Panc1 (cell line): Measurements from ENCODE around the gene KCNMB2. TPM values are rescaled to one million over a fixed set of nuclear protein-coding genes. Genes with fewer than 3 reads are reported as not detected.

Source experiments
- ATAC-seq: fragments of 200-7000 bp; cut with Tn5 transposase; 2 replicates; pipeline ENCODE4 v1.9.1; 2020; ENCODE audit warnings: mild to moderate bottlenecking, moderate library complexity
- BruUV-seq: library from RNA; stranded (reverse); fragments of 400-500 nt; replicated peaks from 2 replicates; lab custom pipeline; 2021; lab: Mats Ljungman, UMichigan
- CTCF ChIA-PET: fragments of 300-600 bp; sonication (Branson Sonifier 250); formaldehyde crosslinking; loops from one replicate; lab custom pipeline; 2022; ENCODE audit warnings: antibody characterized with exemption; lab: Charles Lee
- POLR2A ChIA-PET: fragments of 300-600 bp; sonication (Branson Sonifier 250); formaldehyde crosslinking; loops from one replicate; lab custom pipeline; 2022; ENCODE audit warnings: antibody characterized with exemption; lab: Charles Lee
- DNase-seq: peaks from one replicate; pipeline ENCODE4 v3.0.0-alpha.2; 2010; ENCODE audit warnings: low read depth, low spot score
- H3K27ac ChIP-seq: 2 replicates; pipeline ENCODE4 v1.5.1; 2011; ENCODE audit warnings: mild to moderate bottlenecking, low read length, inconsistent platforms
- H3K27me3 ChIP-seq: fragments of 200-500 bp; sonication (Bioruptor generic); 2 replicates; pipeline ENCODE4 v1.6.0; 2014; ENCODE audit warnings: low read length, inconsistent platforms; ENCODE audit not compliant: control insufficient read depth, insufficient read depth
- H3K36me3 ChIP-seq: fragments of 200-500 bp; sonication (Bioruptor generic); 2 replicates; pipeline ENCODE4 v1.5.1; 2014; ENCODE audit warnings: inconsistent platforms, mild to moderate bottlenecking, low read length, moderate library complexity; ENCODE audit not compliant: control insufficient read depth, insufficient read depth
- H3K4me1 ChIP-seq: 2 replicates; pipeline ENCODE4 v1.5.1; 2011; ENCODE audit warnings: inconsistent platforms, mild to moderate bottlenecking, low read length, moderate library complexity; ENCODE audit not compliant: control insufficient read depth, insufficient read depth
- H3K4me3 ChIP-seq, 2 experiments: 2 replicates each; pipeline ENCODE4 v1.5.1; 2011 to 2012; ENCODE audit warnings: low read depth in 2 of 2, low read length in 2 of 2, mild to moderate bottlenecking in 2 of 2, inconsistent platforms in 1 of 2, moderate library complexity in 1 of 2
- H3K9me3 ChIP-seq: fragments of 200-500 bp; sonication (Bioruptor generic); 2 replicates; pipeline ENCODE4 v1.5.1; 2014; ENCODE audit warnings: low read depth, mild to moderate bottlenecking, inconsistent platforms, low read length, moderate library complexity; ENCODE audit not compliant: control insufficient read depth, insufficient read depth
- CTCF ChIP-seq: fragments of 450-650 bp; IDR thresholded peaks from 2 replicates; pipeline ENCODE4 v1.5.1; 2017; ENCODE audit warnings: mild to moderate bottlenecking
- POLR2AphosphoS5 ChIP-seq: IDR thresholded peaks from 2 replicates; pipeline ENCODE4 v1.6.1; 2012; ENCODE audit warnings: mild to moderate bottlenecking, low read depth, low read length, moderate library complexity
- REST ChIP-seq, 2 experiments: IDR thresholded peaks; 2 replicates each; pipeline ENCODE4 v1.6.1; 2011 to 2012; ENCODE audit warnings: low read depth in 2 of 2, control low read depth in 1 of 2, low read length in 1 of 2, mild to moderate bottlenecking in 1 of 2, moderate library complexity in 1 of 2; ENCODE audit not compliant: insufficient read depth in 1 of 2
- SIN3A ChIP-seq: IDR thresholded peaks from 2 replicates; pipeline ENCODE4 v1.6.1; 2012; ENCODE audit warnings: low read depth, mild to moderate bottlenecking, low read length, moderate library complexity, borderline replicate concordance; ENCODE audit not compliant: insufficient read depth
- TCF7L2 ChIP-seq: IDR thresholded peaks from 2 replicates; pipeline ENCODE4 v1.6.1; 2011; ENCODE audit warnings: mild to moderate bottlenecking, low read depth, low read length, inconsistent platforms
- in situ Hi-C: cut with HindIII; loops from 2 replicates; pipeline ENCODE4 v1.10.0; 2016; ENCODE audit warnings: low sequenced_read_pairs, low pct_unique_long_range_greater_than_20kb
- intact Hi-C: fragments of 100-400 bp; cut with micrococcal nuclease; formaldehyde crosslinking; loops from one replicate; pipeline ENCODE4 v1.10.0; 2022; ENCODE audit not compliant: unreplicated experiment
- total RNA-seq: library from RNA; stranded (reverse); gene quantifications from one replicate; pipeline ENCODE4 v1.2.1, GENCODE V29; 2021; ENCODE audit not compliant: unreplicated experiment

Gene KCNMB2
- total RNA-seq, 1 experiment from 2014 or later, result not detected

GRCh38 chr3:178551916-178552321 lies 15.7 kb downstream of the KCNMB2 start:
- H3K4me3 ChIP-seq, result no peak overlapping the region
- TF ChIP-seq SIN3A (no peak), TCF7L2 (no peak), REST (IDR thresholded peaks at IDR 0.05; ENCODE audit: insufficient read depth in 1 of 2, low read depth in 2 of 2, low read length in 1 of 2) (no peak)
- no peaks in the 10 kb centered on the region for H3K9me3 ChIP-seq
- intact Hi-C loops (no loop called here), in situ Hi-C loops (no loop called here)
- POLR2A ChIA-PET, result no interaction called here
- CTCF ChIA-PET, result no interaction called here
- H3K36me3 ChIP-seq, result no peaks in the 10 kb centered on the region
- H3K27ac ChIP-seq, result no peak overlapping the region
- H3K4me1 ChIP-seq, result no peaks in the 10 kb centered on the region
- BruUV-seq, result no TSS peak
- ATAC-seq (no peak), DNase-seq (no peak)
- no peaks in the 10 kb centered on the region for H3K27me3 ChIP-seq

GRCh38 chr3:178558637-178559036 lies 22.4 kb downstream of the KCNMB2 start:
- POLR2A ChIA-PET, result no interaction called here
- Histone ChIP-seq H3K4me3 (no peak overlapping the region), H3K9me3 (no peaks in the 10 kb centered on the region), H3K36me3 (no peaks in the 10 kb centered on the region), H3K27ac (no peak overlapping the region), H3K4me1 (no peaks in the 10 kb centered on the region), H3K27me3 (no peaks in the 10 kb centered on the region)
- TF ChIP-seq REST (IDR thresholded peaks at IDR 0.05; ENCODE audit: insufficient read depth in 1 of 2, low read depth in 2 of 2, low read length in 1 of 2) (no peak), CTCF (no peak), POLR2AphosphoS5 (no peak), TCF7L2 (no peak), SIN3A (no peak)
- intact Hi-C loops (no loop called here), in situ Hi-C loops (no loop called here)
- ATAC-seq (no peak), DNase-seq (no peak)
- BruUV-seq, result no TSS peak
- CTCF ChIA-PET, result no interaction called here
